Measurements from ENCODE around the gene TFPI.

Gene TFPI

DNA sequence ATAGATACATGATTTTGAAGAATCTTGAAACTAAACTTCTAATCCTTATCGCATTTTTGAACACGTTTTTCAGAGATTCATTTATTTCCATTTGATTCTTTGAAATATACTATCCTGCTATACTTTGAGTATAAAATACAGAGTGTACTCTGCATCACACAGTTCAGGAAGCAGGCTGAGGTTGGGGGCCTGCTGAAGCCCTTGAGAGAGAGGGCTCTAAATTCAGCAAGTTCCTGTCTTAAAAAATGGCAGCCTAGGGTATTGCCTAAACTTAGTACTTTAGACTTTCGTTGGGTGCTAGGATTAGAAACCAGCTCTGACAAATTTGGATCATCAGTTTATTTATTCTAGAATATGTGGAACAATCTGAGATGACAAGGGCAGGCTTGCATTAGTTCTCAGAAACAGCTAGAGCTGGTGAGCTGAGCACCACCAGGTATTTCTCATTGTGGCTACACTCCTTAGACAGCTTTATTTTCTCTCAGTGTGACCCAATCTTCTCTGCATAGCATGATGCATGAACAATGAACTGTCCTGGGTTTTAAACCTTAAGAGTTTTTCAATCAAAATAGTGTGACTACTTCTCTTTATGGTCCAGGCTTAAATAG is 49.1 kb downstream of the TFPI start:
- no peak for DNase-seq (ENCODE audit: extremely low spot score)
- TF ChIP-seq, protein P1, sequence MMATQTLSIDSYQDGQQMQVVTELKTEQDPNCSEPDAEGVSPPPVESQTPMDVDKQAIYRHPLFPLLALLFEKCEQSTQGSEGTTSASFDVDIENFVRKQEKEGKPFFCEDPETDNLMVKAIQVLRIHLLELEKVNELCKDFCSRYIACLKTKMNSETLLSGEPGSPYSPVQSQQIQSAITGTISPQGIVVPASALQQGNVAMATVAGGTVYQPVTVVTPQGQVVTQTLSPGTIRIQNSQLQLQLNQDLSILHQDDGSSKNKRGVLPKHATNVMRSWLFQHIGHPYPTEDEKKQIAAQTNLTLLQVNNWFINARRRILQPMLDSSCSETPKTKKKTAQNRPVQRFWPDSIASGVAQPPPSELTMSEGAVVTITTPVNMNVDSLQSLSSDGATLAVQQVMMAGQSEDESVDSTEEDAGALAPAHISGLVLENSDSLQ (IDR thresholded peaks at IDR 0.05): no peak
- TF ChIP-seq LEF1 (IDR thresholded peaks at IDR 0.05; ENCODE audit: borderline replicate concordance): no peak
- TF ChIP-seq BHLHE40 (IDR thresholded peaks at IDR 0.05; ENCODE audit: borderline replicate concordance): no peak
- no peak for TF ChIP-seq FOXM1 (IDR thresholded peaks at IDR 0.05; ENCODE audit: borderline replicate concordance)
- TF ChIP-seq SP1 (IDR thresholded peaks at IDR 0.05): no peak
- TF ChIP-seq CTBP1 (IDR thresholded peaks at IDR 0.05; ENCODE audit: borderline replicate concordance): no peak
- TF ChIP-seq ZNF384 (IDR thresholded peaks at IDR 0.05): no peak
- no peak for TF ChIP-seq SUZ12 (IDR thresholded peaks at IDR 0.05)
- no peak for TF ChIP-seq NFRKB (IDR thresholded peaks at IDR 0.05)
- no peak for TF ChIP-seq ELF4 (IDR thresholded peaks at IDR 0.05)
- TF ChIP-seq L3MBTL2 (conservative IDR thresholded peaks at IDR 0.05): no peak
- TF ChIP-seq FOXK2 (IDR thresholded peaks at IDR 0.05): no peak
- no peak for TF ChIP-seq FOXA1 (IDR thresholded peaks at IDR 0.05)
- TF ChIP-seq ARNT (IDR thresholded peaks at IDR 0.05): no peak
- CTCF ChIA-PET: interaction anchor here (0.6 kb wide), 1 partner anchor 1907 kb away, joined by 3 read pairs; no protein-coding TSS in a partner anchor
- POLR2A ChIA-PET: no interaction called here

DNA sequence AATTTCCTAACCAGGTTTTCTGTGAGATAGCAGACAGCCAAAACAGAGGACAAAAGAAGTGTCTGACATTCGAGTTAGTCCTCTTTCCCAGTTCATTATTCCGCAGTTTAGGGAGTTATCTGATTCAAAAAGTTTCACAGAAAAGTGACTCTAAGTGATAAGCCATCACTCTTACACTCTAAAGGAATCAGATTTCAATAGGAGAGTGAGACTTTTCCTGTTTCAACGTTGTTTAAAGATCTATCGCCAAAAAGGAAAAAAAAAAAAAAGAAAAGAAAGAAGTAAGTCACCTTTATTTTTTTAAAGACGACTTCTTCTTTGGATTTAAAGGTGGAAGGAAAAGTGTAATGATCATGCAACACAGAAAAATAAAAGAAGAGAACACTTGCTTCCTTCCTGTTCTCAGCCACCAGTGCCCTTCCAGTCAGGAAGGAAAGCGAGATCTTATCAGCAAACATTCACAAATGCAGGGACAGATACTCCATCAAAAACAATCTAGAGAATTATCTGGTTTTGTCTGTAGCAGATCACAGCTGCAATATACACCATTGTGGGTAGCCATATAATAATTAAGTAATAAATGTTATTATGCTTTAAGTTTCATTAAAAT is 49.8 kb downstream of the TFPI start:
- CTCF ChIA-PET: no interaction called here
- TF ChIP-seq ELF4 (IDR thresholded peaks at IDR 0.05) (no peak), FOXM1 (IDR thresholded peaks at IDR 0.05; ENCODE audit: borderline replicate concordance) (no peak), LEF1 (IDR thresholded peaks at IDR 0.05; ENCODE audit: borderline replicate concordance) (no peak), CTBP1 (IDR thresholded peaks at IDR 0.05; ENCODE audit: borderline replicate concordance) (no peak), HDGF (IDR thresholded peaks at IDR 0.05; ENCODE audit: borderline replicate concordance) (no peak), BHLHE40 (IDR thresholded peaks at IDR 0.05; ENCODE audit: borderline replicate concordance) (no peak), SP1 (IDR thresholded peaks at IDR 0.05) (no peak), FOXA1 (IDR thresholded peaks at IDR 0.05) (no peak), L3MBTL2 (conservative IDR thresholded peaks at IDR 0.05) (no peak), NFRKB (IDR thresholded peaks at IDR 0.05) (no peak), ARNT (IDR thresholded peaks at IDR 0.05) (no peak)
- DNase-seq (ENCODE audit: extremely low spot score): no peak
- POLR2A ChIA-PET: interaction anchor here (0.9 kb wide), 1 partner anchor 36 kb away, joined by 3 read pairs; no protein-coding TSS in a partner anchor

DNA sequence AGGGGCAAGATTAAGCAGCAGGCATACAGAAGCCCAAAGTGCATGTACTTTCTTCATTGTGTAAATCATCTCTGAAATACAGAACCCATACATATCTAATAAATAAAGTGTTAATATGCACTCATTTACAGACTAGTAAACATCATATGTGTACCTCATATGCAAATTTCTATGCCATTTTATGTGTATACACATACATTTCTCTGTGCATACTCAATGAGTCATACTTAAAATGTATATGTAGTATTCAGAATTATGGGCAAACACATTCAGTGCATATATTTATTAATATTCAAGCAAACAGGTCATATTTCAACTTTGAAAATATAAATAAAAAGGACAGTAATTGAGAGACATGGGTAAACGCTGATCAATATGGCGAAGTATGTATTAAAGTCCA is 50.5 kb downstream of the TFPI start:
- CTCF ChIA-PET: interaction anchor here (0.5 to 2.0 kb wide), 4 partner anchors 75 to 239 kb away, joined by 3 to 8 read pairs (median 4); no protein-coding TSS in a partner anchor
- no peak for TF ChIP-seq SP1 (IDR thresholded peaks at IDR 0.05)
- TF ChIP-seq ELF4 (IDR thresholded peaks at IDR 0.05): no peak
- no peak for DNase-seq (ENCODE audit: extremely low spot score)
- POLR2A ChIA-PET: interaction anchor here (0.9 kb wide), 1 partner anchor 36 kb away, joined by 3 read pairs; no protein-coding TSS in a partner anchor

- POLR2A ChIA-PET: no interaction called here
- CTCF ChIA-PET: interaction anchor here (0.6 to 2.0 kb wide), 3 partner anchors 38 to 79 kb away, joined by 3 to 8 read pairs (median 4); no protein-coding TSS in a partner anchor
- no peak for TF ChIP-seq BHLHE40 (IDR thresholded peaks at IDR 0.05; ENCODE audit: borderline replicate concordance)
- TF ChIP-seq ELF4 (IDR thresholded peaks at IDR 0.05): no peak
- TF ChIP-seq SUZ12 (IDR thresholded peaks at IDR 0.05): no peak
- TF ChIP-seq, protein P1 (IDR thresholded peaks at IDR 0.05): no peak
- no peak for TF ChIP-seq ZNF384 (IDR thresholded peaks at IDR 0.05)
- TF ChIP-seq NFRKB (IDR thresholded peaks at IDR 0.05): no peak
- no peak for TF ChIP-seq SP1 (IDR thresholded peaks at IDR 0.05)
- no peak for TF ChIP-seq L3MBTL2 (conservative IDR thresholded peaks at IDR 0.05)
- TF ChIP-seq FOXM1 (IDR thresholded peaks at IDR 0.05; ENCODE audit: borderline replicate concordance): no peak
- no peak for TF ChIP-seq LEF1 (IDR thresholded peaks at IDR 0.05; ENCODE audit: borderline replicate concordance)
- TF ChIP-seq FOXK2 (IDR thresholded peaks at IDR 0.05): no peak
- no peak for TF ChIP-seq TARDBP (IDR thresholded peaks at IDR 0.05)
- DNase-seq (ENCODE audit: extremely low spot score): no peak
Observed at GRCh38 chr2:187502467-187502866, 51.8 kb downstream of the TFPI start.

- ChIA-PET POLR2A (interaction anchor here (0.6 kb wide), 1 partner anchor 50 kb away, joined by 3 read pairs; no protein-coding TSS in a partner anchor), CTCF (interaction anchor here (0.5 to 1.9 kb wide), 24 partner anchors 27 to 650 kb away, joined by 3 to 88 read pairs (median 4); partner anchors contain the start of gene CALCRL)
- peak; percentile 16 for DNase-seq (ENCODE audit: extremely low spot score)
- no peak for TF ChIP-seq FOXA1 (IDR thresholded peaks at IDR 0.05)
- TF ChIP-seq FOXK2 (IDR thresholded peaks at IDR 0.05): no peak
- no peak for TF ChIP-seq NFRKB (IDR thresholded peaks at IDR 0.05)
- no peak for TF ChIP-seq ARNT (IDR thresholded peaks at IDR 0.05)
- TF ChIP-seq, protein P1 (IDR thresholded peaks at IDR 0.05): peak; percentile 37; the same call in 1 of the 2 replicates
- TF ChIP-seq HDGF (IDR thresholded peaks at IDR 0.05; ENCODE audit: borderline replicate concordance): no peak
- TF ChIP-seq ZNF384 (IDR thresholded peaks at IDR 0.05): no peak
Observed at GRCh38 chr2:187500585-187501359, 53.5 kb downstream of the TFPI start.

Measured in HEK293T (cell line).